H1 (cell line): Measurements from ENCODE around the gene ANXA6. TPM values are rescaled to one million over a fixed set of nuclear protein-coding genes. Genes with fewer than 3 reads are reported as not detected.

Experiments
- CTCF ChIA-PET: fragments of 300-600 bp; sonication (Branson Sonifier 250); formaldehyde crosslinking; loops from one replicate; lab custom pipeline; 2021; ENCODE audit not compliant: partially characterized antibody; lab: Charles Lee
- POLR2A ChIA-PET: fragments of 300-600 bp; sonication (Branson Sonifier 250); formaldehyde crosslinking; loops from one replicate; lab custom pipeline; 2021; ENCODE audit warnings: inconsistent platforms; ENCODE audit not compliant: partially characterized antibody; lab: Charles Lee
- DNase-seq, 2 experiments: peaks; one replicate each; pipeline versions ENCODE4 v3.0.0 to v3.0.0-alpha.2; 2010 to 2022; ENCODE audit warnings: low spot score in 2 of 2, low read depth in 1 of 2, mixed read lengths in 1 of 2
- FAIRE-seq: peaks from 2 replicates; lab custom pipeline; 2011; peaks lifted over from hg19 to GRCh38; lab: Jason Lieb, UNC
- H2AFZ ChIP-seq: 2 replicates; pipeline ENCODE4 v1.8.1; 2012; ENCODE audit warnings: low read length, inconsistent platforms
- H2AK5ac ChIP-seq: 2 replicates; pipeline ENCODE4 v1.6.1; 2013; ENCODE audit warnings: low read depth, low read length
- H2BK120ac ChIP-seq: replicated peaks from 2 replicates; pipeline ENCODE3; 2013; ENCODE audit warnings: low read depth, low read length, inconsistent platforms
- H2BK12ac ChIP-seq: 2 replicates; pipeline ENCODE4 v1.6.1; 2013; ENCODE audit warnings: low read depth, low read length
- H2BK15ac ChIP-seq: 2 replicates; pipeline ENCODE4 v1.6.1; 2013; ENCODE audit warnings: low read length
- H2BK20ac ChIP-seq: 2 replicates; pipeline ENCODE4 v1.6.1; 2013; ENCODE audit warnings: low read length
- H2BK5ac ChIP-seq: 2 replicates; pipeline ENCODE4 v1.6.1; 2013; ENCODE audit warnings: low read depth, low read length
- H3K14ac ChIP-seq: 2 replicates; pipeline ENCODE4 v1.6.1; 2013; ENCODE audit warnings: inconsistent platforms; ENCODE audit not compliant: insufficient read length
- H3K18ac ChIP-seq: 2 replicates; pipeline ENCODE4 v1.6.1; 2013; ENCODE audit warnings: low read length; ENCODE audit errors: extremely low read depth
- H3K23ac ChIP-seq: 2 replicates; pipeline ENCODE4 v1.6.1; 2013; ENCODE audit warnings: inconsistent platforms; ENCODE audit not compliant: insufficient read length
- H3K23me2 ChIP-seq: 2 replicates; pipeline ENCODE4 v1.6.1; 2013; ENCODE audit warnings: low read depth, low read length
- H3K27ac ChIP-seq: 2 replicates; pipeline ENCODE4 v1.6.1; 2011; ENCODE audit warnings: low read depth, low read length, inconsistent platforms
- H3K27me3 ChIP-seq, 4 experiments: replicated peaks in 1 of 4; 1 replicate in 1 of 4; 2 replicates in 3 of 4; pipeline versions ENCODE4 v1.6.1 to v1.8.1; 2011 to 2013; ENCODE audit warnings: low read length in 3 of 4, mild to moderate bottlenecking in 3 of 4, inconsistent platforms in 2 of 4, mixed read lengths in 2 of 4, moderate library complexity in 1 of 4; ENCODE audit not compliant: control insufficient read depth in 3 of 4, insufficient read depth in 3 of 4; ENCODE audit errors: extremely low read depth in 1 of 4
- H3K36me3 ChIP-seq, 4 experiments: 2 replicates each; pipeline versions ENCODE4 v1.6.1 to v1.8.1; 2011 to 2013; ENCODE audit warnings: mild to moderate bottlenecking in 4 of 4, low read length in 3 of 4, moderate library complexity in 2 of 4, control low read depth in 1 of 4, inconsistent platforms in 1 of 4; ENCODE audit not compliant: insufficient read depth in 4 of 4, control insufficient read depth in 2 of 4
- H3K4ac ChIP-seq: replicated peaks from 2 replicates; pipeline ENCODE3; 2013; ENCODE audit warnings: low read length, low read depth, mixed read lengths, inconsistent platforms; ENCODE audit not compliant: insufficient read length
- H3K4me1 ChIP-seq, 4 experiments: replicated peaks in 1 of 4; 1 replicate in 1 of 4; 2 replicates in 3 of 4; pipeline versions ENCODE4 v1.6.1 to v1.8.1; 2011 to 2013; ENCODE audit warnings: low read length in 3 of 4, inconsistent platforms in 2 of 4, mixed read lengths in 1 of 4; ENCODE audit not compliant: insufficient read depth in 4 of 4, control insufficient read depth in 3 of 4
- H3K4me2 ChIP-seq, 2 experiments: 2 replicates each; pipeline versions ENCODE4 v1.6.1 to v1.8.1; 2011 to 2013; ENCODE audit warnings: low read depth in 2 of 2, low read length in 2 of 2, control low read depth in 1 of 2, inconsistent platforms in 1 of 2, mild to moderate bottlenecking in 1 of 2; ENCODE audit not compliant: insufficient read depth in 1 of 2
- H3K4me3 ChIP-seq, 4 experiments: fragments of 200-600, 300-600 bp in 1 of 4; sonication (generic), shearing (Covaris generic), sonication (Bioruptor Twin) in 1 of 4; 2 replicates each; pipeline versions ENCODE4 v1.5.1 to v1.8.1; 2011 to 2016; ENCODE audit warnings: low read length in 4 of 4, low read depth in 3 of 4, control low read depth in 2 of 4, inconsistent platforms in 2 of 4, mild to moderate bottlenecking in 2 of 4, mixed read lengths in 1 of 4, moderate library complexity in 1 of 4; ENCODE audit not compliant: insufficient read depth in 2 of 4; ENCODE audit errors: extremely low read depth in 1 of 4
- H3K56ac ChIP-seq: replicated peaks from 2 replicates; pipeline ENCODE3; 2013; ENCODE audit warnings: low read depth, mild to moderate bottlenecking, mixed read lengths, low read length, inconsistent platforms; ENCODE audit not compliant: insufficient read length
- H3K79me1 ChIP-seq: 2 replicates; pipeline ENCODE4 v1.6.1; 2013; ENCODE audit warnings: low read depth, low read length, control low read depth
- H3K79me2 ChIP-seq, 2 experiments: 2 replicates each; pipeline versions ENCODE4 v1.6.1 to v1.8.1; 2012 to 2013; ENCODE audit warnings: low read length in 2 of 2, mild to moderate bottlenecking in 2 of 2, inconsistent platforms in 1 of 2; ENCODE audit not compliant: insufficient read depth in 2 of 2, control insufficient read depth in 1 of 2
- H3K9ac ChIP-seq, 4 experiments: replicated peaks in 1 of 4; 1 replicate in 1 of 4; 2 replicates in 3 of 4; pipeline versions ENCODE4 v1.6.1 to v1.8.1; 2011 to 2013; ENCODE audit warnings: low read depth in 3 of 4, low read length in 3 of 4, control low read depth in 2 of 4, mild to moderate bottlenecking in 2 of 4, moderate library complexity in 2 of 4, inconsistent platforms in 1 of 4; ENCODE audit errors: extremely low read depth in 1 of 4
- H3K9me3 ChIP-seq, 2 experiments: 2 replicates each; pipeline versions ENCODE4 v1.6.1 to v1.8.1; 2012 to 2013; ENCODE audit warnings: mild to moderate bottlenecking in 2 of 2, moderate library complexity in 2 of 2, control low read depth in 1 of 2, inconsistent platforms in 1 of 2, low read depth in 1 of 2, low read length in 1 of 2, mixed read lengths in 1 of 2; ENCODE audit not compliant: insufficient read depth in 2 of 2
- H4K20me1 ChIP-seq, 2 experiments: replicated peaks in 1 of 2; 2 replicates each; pipeline versions ENCODE3 to v1.8.1; 2011 to 2013; ENCODE audit warnings: inconsistent platforms in 2 of 2, low read length in 2 of 2, mild to moderate bottlenecking in 1 of 2; ENCODE audit not compliant: insufficient read depth in 2 of 2, control insufficient read depth in 1 of 2
- H4K5ac ChIP-seq: 2 replicates; pipeline ENCODE4 v1.6.1; 2013; ENCODE audit warnings: low read length, low read depth, mixed read lengths, inconsistent platforms; ENCODE audit not compliant: insufficient read length
- H4K8ac ChIP-seq: 2 replicates; pipeline ENCODE4 v1.8.0; 2013; ENCODE audit warnings: mild to moderate bottlenecking, moderate library complexity, low read length, inconsistent platforms; ENCODE audit not compliant: insufficient read depth; ENCODE audit errors: extremely low read depth
- H4K91ac ChIP-seq: replicated peaks from 2 replicates; pipeline ENCODE3; 2013; ENCODE audit warnings: low read length, mixed read lengths, inconsistent platforms; ENCODE audit not compliant: insufficient read length
- BACH1 ChIP-seq: IDR thresholded peaks from 2 replicates; pipeline ENCODE4 v1.6.1; 2012; ENCODE audit warnings: low read length, improper control_type of control experiment
- BCL11A ChIP-seq, 2 experiments: IDR thresholded peaks; one replicate each; pipeline ENCODE4 v1.6.1; 2011; ENCODE audit warnings: low read depth in 2 of 2, low read length in 2 of 2, mild to moderate bottlenecking in 2 of 2
- CREB1 ChIP-seq: IDR thresholded peaks from 2 replicates; pipeline ENCODE4 v1.6.1; 2012; ENCODE audit warnings: inconsistent platforms
- EZH2 ChIP-seq: fragments of 200-600 bp; sonication (generic); IDR thresholded peaks from 2 replicates; pipeline ENCODE4 v1.7.1; 2012; ENCODE audit warnings: low read depth, mild to moderate bottlenecking, moderate library complexity, low read length, inconsistent platforms; ENCODE audit not compliant: severe bottlenecking
- FOSL1 ChIP-seq: IDR thresholded peaks from 2 replicates; pipeline ENCODE4 v1.6.1; 2011; ENCODE audit warnings: mild to moderate bottlenecking, low read depth, low read length, moderate library complexity; ENCODE audit not compliant: insufficient read depth
- GABPA ChIP-seq: IDR thresholded peaks from 2 replicates; pipeline ENCODE4 v1.6.1; 2011; ENCODE audit warnings: mild to moderate bottlenecking, low read length, moderate library complexity, borderline replicate concordance; ENCODE audit not compliant: insufficient read depth
- KDM5A ChIP-seq: fragments of 200-600 bp; IDR thresholded peaks from 2 replicates; pipeline ENCODE4 v1.7.1; 2012; ENCODE audit warnings: mild to moderate bottlenecking, low read length, inconsistent platforms, mixed read lengths
- POU5F1 ChIP-seq: IDR thresholded peaks from 2 replicates; pipeline ENCODE4 v1.6.1; 2011; ENCODE audit warnings: low read depth, mild to moderate bottlenecking, low read length, moderate library complexity
- RNF2 ChIP-seq: fragments of 200-900, 300-1000 bp; sonication (generic); IDR thresholded peaks from 2 replicates; pipeline ENCODE4 v1.7.1; 2016; ENCODE audit warnings: borderline replicate concordance, low read depth, mild to moderate bottlenecking, antibody characterized with exemption, low read length; ENCODE audit not compliant: poor library complexity, severe bottlenecking; ENCODE audit errors: missing control alignments
- SIN3A ChIP-seq, 2 experiments: IDR thresholded peaks in 1 of 2; conservative IDR thresholded peaks in 1 of 2; 2 replicates each; pipeline ENCODE4 v1.6.1; 2011 to 2012; ENCODE audit warnings: low read length in 2 of 2, improper control_type of control experiment in 1 of 2, low read depth in 1 of 2, mild to moderate bottlenecking in 1 of 2
- SIRT6 ChIP-seq: IDR thresholded peaks from one replicate; pipeline ENCODE4 v1.7.1; 2012; ENCODE audit warnings: low read length, inconsistent platforms
- TEAD4 ChIP-seq: IDR thresholded peaks from 2 replicates; pipeline ENCODE4 v1.6.1; 2012; ENCODE audit warnings: low read depth, low read length, inconsistent platforms, mixed read lengths
- WGBS, 2 experiments: shearing (Covaris generic) in 1 of 2; methylation state at CpG; one replicate each; pipeline versions ENCODE4 v1.1.6 to v1.1.7; 2013 to 2015; ENCODE audit warnings: low lambda C conversion rate in 2 of 2, mixed read lengths in 2 of 2, inconsistent platforms in 1 of 2, low coverage in 1 of 2, missing lambda C conversion rate in 1 of 2; ENCODE audit not compliant: insufficient replicate concordance in 2 of 2, insufficient coverage in 1 of 2, insufficient read length in 1 of 2; ENCODE audit errors: extremely low coverage in 1 of 2, missing lambda C conversion rate in 1 of 2; 5-methylcytosine and 5-hydroxymethylcytosine counted together
- polyA plus RNA-seq, 7 experiments: library from polyadenylated mRNA; depleted of rRNA in 3 of 7; stranded (reverse) in 5 of 7; unstranded in 2 of 7; fragments of >200 nt in 5 of 7; fragments of 200-250 nt in 2 of 7; gene quantifications; 1 replicate in 5 of 7; 2 replicates in 1 of 7; 4 replicates in 1 of 7; pipeline versions ENCODE4 v1.2.1 to v1.2.3, GENCODE V29; 2011 to 2013; ENCODE audit warnings: missing spikeins in 2 of 7, mixed read lengths in 2 of 7
- total RNA-seq: library from RNA; stranded (reverse); fragmentation: NEBNext Ultra II Directional; extraction: Animal tissue kit (Norgen Biotek cat#: 25700); gene quantifications from 2 replicates; pipeline ENCODE4 v1.2.1, GENCODE V29; 2021

The ANXA6 gene
- total and polyA plus RNA-seq, 2 of the 8 experiments (the other 6 are each of a cell fraction or from before 2014, with no cell fraction given): 61.3 to 78.6 TPM

DNA sequence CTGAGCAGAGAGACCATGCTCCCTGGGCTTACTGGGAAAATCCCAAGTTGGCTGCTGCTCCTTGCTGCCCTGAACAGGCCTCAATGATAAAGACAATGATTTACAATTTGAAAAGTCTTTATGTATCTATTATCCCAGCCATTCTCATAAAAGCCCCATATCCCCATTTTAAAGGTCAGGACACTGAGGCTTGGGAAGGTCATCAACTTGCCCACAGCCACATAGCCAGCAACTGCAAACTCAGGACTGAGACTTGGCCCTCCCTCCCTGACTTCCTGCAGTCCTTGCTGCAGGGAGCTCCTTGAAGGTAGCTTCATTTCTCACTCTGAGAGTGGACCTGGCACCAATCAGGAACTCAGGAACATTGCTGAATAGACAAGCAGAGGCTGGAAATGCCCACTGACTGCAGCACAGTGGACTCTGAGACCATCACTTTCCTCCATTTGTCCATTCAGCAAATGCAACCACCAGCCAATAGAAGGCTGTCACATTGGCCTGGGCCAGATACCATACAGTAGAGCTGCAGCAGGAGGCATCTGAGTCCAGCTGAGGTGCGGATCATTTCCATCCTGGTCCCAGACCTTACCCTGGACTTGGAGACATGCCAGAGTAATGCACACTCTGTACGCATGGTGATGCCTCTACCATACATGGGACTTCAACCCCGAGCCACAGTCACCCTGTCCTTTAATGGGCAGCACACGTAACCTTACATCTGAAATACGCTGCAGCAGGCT is 95.0 kb downstream of the ANXA6 start:
- no peak overlapping the region for H3K9ac ChIP-seq
- no peak overlapping the region for H3K14ac ChIP-seq
- H3K27me3 ChIP-seq: no peaks in the 10 kb centered on the region
- FAIRE-seq: no peak
- H3K4me1 ChIP-seq: peaks cover 0 to 9% (median 4%) of the 10 kb centered on the region in 4 experiments; a peak in 4 of 7 replicates
- no peak overlapping the region for H2BK15ac ChIP-seq
- no peaks in the 10 kb centered on the region for H3K79me2 ChIP-seq
- peaks cover 0 to 10% of the 10 kb centered on the region in 2 experiments for H4K20me1 ChIP-seq
- no peak overlapping the region for H3K27ac ChIP-seq
- H2BK5ac ChIP-seq: no peak overlapping the region
- ChIA-PET POLR2A (interaction anchor here (1.3 to 1.6 kb wide), 2 partner anchors 20 to 28 kb away, joined by 3 read pairs; no protein-coding TSS in a partner anchor), CTCF (interaction anchor here (1.2 to 28.6 kb wide), 6 partner anchors 9 to 102 kb away, joined by 3 to 442 read pairs (median 6); no protein-coding TSS in a partner anchor)
- no peaks in the 10 kb centered on the region for H3K9me3 ChIP-seq
- H3K4me3 ChIP-seq: no peak overlapping the region
- no peaks in the 10 kb centered on the region for H3K23me2 ChIP-seq
- peaks cover 0 to 7% (median 2%) of the 10 kb centered on the region in 4 experiments; a peak in 3 of 8 replicates for H3K36me3 ChIP-seq
- no peak for DNase-seq
- no peak overlapping the region for H2BK20ac ChIP-seq
- H3K4ac ChIP-seq: no peak overlapping the region
- H2BK120ac ChIP-seq: no peak overlapping the region
- H3K56ac ChIP-seq: no peak overlapping the region
- no peak overlapping the region for H2AK5ac ChIP-seq
- no peak overlapping the region for H2AFZ ChIP-seq
- 0 out of 2 replicates have a peak, but pooled peaks cover 2% of the 10 kb centered on the region for H3K79me1 ChIP-seq
- 90% methylated on average over 5 of the region's 5 CpGs; no CpG with 5 or more reads in 1 of the 2 experiments for WGBS, 2 experiments
- no peak overlapping the region for H3K4me2 ChIP-seq
- peak overlapping the region; percentile 43; the same call in 1 of the 2 replicates for H4K8ac ChIP-seq
- no peak overlapping the region for H4K5ac ChIP-seq
- H3K23ac ChIP-seq: no peak overlapping the region
- H3K18ac ChIP-seq: no peak overlapping the region
- H2BK12ac ChIP-seq: no peak overlapping the region
- no peak overlapping the region for H4K91ac ChIP-seq
- TF ChIP-seq FOSL1: no peak
- TF ChIP-seq TEAD4: no peak
- no peak for TF ChIP-seq BACH1
- TF ChIP-seq KDM5A: no peak
- no peak for TF ChIP-seq BCL11A (IDR thresholded peaks at IDR 0.05; ENCODE audit: low read depth in 2 of 2, low read length in 2 of 2)
- no peak for TF ChIP-seq POU5F1
- no peak for TF ChIP-seq EZH2
- TF ChIP-seq GABPA: no peak
- no peak for TF ChIP-seq CREB1
- no peak for TF ChIP-seq SIRT6
- no peak for TF ChIP-seq SIN3A (conservative IDR thresholded peaks at IDR 0.05 in 1 of 2, IDR thresholded peaks at IDR 0.05 in 1 of 2; ENCODE audit: low read depth in 1 of 2, low read length in 2 of 2)
- TF ChIP-seq RNF2: no peak
